ENCODE measurements around the gene SH3BP1. TPM values are rescaled to one million over a fixed set of nuclear protein-coding genes. Genes with fewer than 3 reads are reported as not detected.

SH3BP1 gene
- total and polyA plus RNA-seq, 2 of the 4 experiments (the other 2 are of a cell fraction): 8.8 to 33.3 TPM

DNA sequence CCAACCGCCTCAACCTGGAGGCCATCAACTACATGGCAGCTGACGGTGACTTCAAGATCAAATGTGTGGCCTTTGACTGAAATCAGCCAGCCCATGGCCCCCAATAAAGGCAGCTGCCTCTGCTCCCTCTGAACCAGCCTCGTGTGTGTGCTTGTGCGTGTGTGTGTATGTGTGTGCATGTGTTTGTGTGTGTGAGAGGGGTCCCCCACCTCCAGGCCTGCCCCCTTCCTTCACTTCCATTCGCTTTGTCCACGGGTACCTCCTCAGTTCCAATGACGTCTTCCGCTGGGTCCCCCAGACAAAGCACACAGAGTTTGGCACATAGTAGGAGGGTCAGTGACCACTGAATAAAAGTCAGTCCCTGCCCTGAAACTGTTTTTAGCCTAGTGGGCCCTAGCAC lies 40.2 kb downstream of the SH3BP1 start:
- Histone ChIP-seq H3K23ac (ENCODE audit: low read depth, low read length) (peak overlapping the region; percentile 10; the same call in 1 of the 2 replicates), H4K5ac (ENCODE audit: low read depth, low read length) (no peak overlapping the region), H2AFZ (replicated peaks; ENCODE audit: low read length, poor library complexity) (no peak overlapping the region), H4K8ac (ENCODE audit: low read depth in 2 of 2, low read length in 2 of 2) (peak overlapping the region in 1 of 2 experiments; percentile 44; a peak in 1 of 4 replicates), H2BK15ac (ENCODE audit: low read depth, low read length) (no peak overlapping the region), H2AK5ac (ENCODE audit: low read depth, low read length) (peak overlapping the region; percentile 16; the same call in 1 of the 2 replicates), H3K9ac (ENCODE audit: low read depth, low read length) (no peak overlapping the region), H3K4me1 (ENCODE audit: control insufficient read depth, insufficient read depth, low read length) (peaks cover 17% of the 10 kb centered on the region), H3K79me1 (ENCODE audit: low read depth in 1 of 2, low read length in 2 of 2) (peaks cover 8 to 39% of the 10 kb centered on the region in 2 experiments; a peak in 3 of 4 replicates), H3K4me3 (ENCODE audit: insufficient read depth, low read depth, low read length) (no peak overlapping the region), H3K56ac (ENCODE audit: extremely low read depth, insufficient read depth, low read length) (no peak overlapping the region), H3K4me2 (ENCODE audit: low read depth, low read length) (no peak overlapping the region), H2BK120ac (ENCODE audit: low read depth, low read length) (no peak overlapping the region), H3K9me1 (ENCODE audit: insufficient read depth, low read length) (no peaks in the 10 kb centered on the region), H2BK20ac (ENCODE audit: low read depth, low read length) (no peak overlapping the region), H3K27ac (ENCODE audit: insufficient read depth, low read length) (peak overlapping the region; percentile 8; the same call in 1 of the 2 replicates), H4K20me1 (ENCODE audit: insufficient read depth, low read length) (peaks cover 68% of the 10 kb centered on the region), H2BK5ac (ENCODE audit: low read depth, low read length, poor library complexity, severe bottlenecking) (peak overlapping the region; percentile 4), H2AK9ac (replicated peaks; ENCODE audit: low read depth, low read length, poor library complexity) (peak overlapping the region; percentile 23), H3K4ac (ENCODE audit: low read depth, low read length) (no peak overlapping the region; the same call in 1 of the 2 replicates), H3K27me3 (ENCODE audit: control insufficient read depth, insufficient read depth, low read length) (no peaks in the 10 kb centered on the region), H3K9me3 (ENCODE audit: control insufficient read depth, insufficient read depth, low read length) (no peaks in the 10 kb centered on the region), H3K14ac (replicated peaks; ENCODE audit: low read depth, low read length) (no peak overlapping the region), H4K91ac (ENCODE audit: insufficient read depth, low read depth, low read length) (no peak overlapping the region), H3K36me3 (ENCODE audit: control insufficient read depth, insufficient read depth, low read length) (peaks cover 28% of the 10 kb centered on the region), H3K18ac (ENCODE audit: low read depth, low read length) (no peak overlapping the region)
- ATAC-seq (ENCODE audit: low read depth) (no peak), DNase-seq (no peak)
- CTCF ChIA-PET: no interaction called here
- BruUV-seq (replicated peaks): no TSS peak
- 91% methylated on average over 6 of the region's 8 CpGs; no CpG with 5 or more reads in 1 of the 2 experiments for WGBS, 2 experiments (ENCODE audit: extremely low coverage in 2 of 2, insufficient read length in 1 of 2)
- TF ChIP-seq POLR2A (IDR thresholded peaks at IDR 0.05; ENCODE audit: low read depth, low read length) (no peak), FOS (IDR thresholded peaks at IDR 0.05; ENCODE audit: low read depth, low read length) (no peak), CHD1 (IDR thresholded peaks at IDR 0.05; ENCODE audit: low read depth, low read length) (no peak), CEBPB (IDR thresholded peaks at IDR 0.05; ENCODE audit: low read depth, low read length) (no peak), MAFK (IDR thresholded peaks at IDR 0.05; ENCODE audit: low read depth, low read length) (no peak), MXI1 (IDR thresholded peaks at IDR 0.05; ENCODE audit: borderline replicate concordance, low read depth, low read length) (no peak), SMC3 (IDR thresholded peaks at IDR 0.05; ENCODE audit: low read depth, low read length) (no peak), MAZ (IDR thresholded peaks at IDR 0.05; ENCODE audit: borderline replicate concordance, low read depth, low read length) (no peak), RFX5 (IDR thresholded peaks at IDR 0.05; ENCODE audit: low read depth, low read length) (no peak), NFE2L2 (IDR thresholded peaks at IDR 0.05; ENCODE audit: low read depth, low read length) (no peak), RAD21 (IDR thresholded peaks at IDR 0.05; ENCODE audit: low read length) (no peak), RCOR1 (IDR thresholded peaks at IDR 0.05; ENCODE audit: insufficient replicate concordance, low read length) (no peak), BHLHE40 (IDR thresholded peaks at IDR 0.05; ENCODE audit: low read depth, low read length) (no peak)
- TF ChIP-seq, protein P1, sequence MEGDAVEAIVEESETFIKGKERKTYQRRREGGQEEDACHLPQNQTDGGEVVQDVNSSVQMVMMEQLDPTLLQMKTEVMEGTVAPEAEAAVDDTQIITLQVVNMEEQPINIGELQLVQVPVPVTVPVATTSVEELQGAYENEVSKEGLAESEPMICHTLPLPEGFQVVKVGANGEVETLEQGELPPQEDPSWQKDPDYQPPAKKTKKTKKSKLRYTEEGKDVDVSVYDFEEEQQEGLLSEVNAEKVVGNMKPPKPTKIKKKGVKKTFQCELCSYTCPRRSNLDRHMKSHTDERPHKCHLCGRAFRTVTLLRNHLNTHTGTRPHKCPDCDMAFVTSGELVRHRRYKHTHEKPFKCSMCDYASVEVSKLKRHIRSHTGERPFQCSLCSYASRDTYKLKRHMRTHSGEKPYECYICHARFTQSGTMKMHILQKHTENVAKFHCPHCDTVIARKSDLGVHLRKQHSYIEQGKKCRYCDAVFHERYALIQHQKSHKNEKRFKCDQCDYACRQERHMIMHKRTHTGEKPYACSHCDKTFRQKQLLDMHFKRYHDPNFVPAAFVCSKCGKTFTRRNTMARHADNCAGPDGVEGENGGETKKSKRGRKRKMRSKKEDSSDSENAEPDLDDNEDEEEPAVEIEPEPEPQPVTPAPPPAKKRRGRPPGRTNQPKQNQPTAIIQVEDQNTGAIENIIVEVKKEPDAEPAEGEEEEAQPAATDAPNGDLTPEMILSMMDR (conservative IDR thresholded peaks at IDR 0.05; ENCODE audit: low read depth, low read length): no peak
- TF ChIP-seq, protein P2, sequence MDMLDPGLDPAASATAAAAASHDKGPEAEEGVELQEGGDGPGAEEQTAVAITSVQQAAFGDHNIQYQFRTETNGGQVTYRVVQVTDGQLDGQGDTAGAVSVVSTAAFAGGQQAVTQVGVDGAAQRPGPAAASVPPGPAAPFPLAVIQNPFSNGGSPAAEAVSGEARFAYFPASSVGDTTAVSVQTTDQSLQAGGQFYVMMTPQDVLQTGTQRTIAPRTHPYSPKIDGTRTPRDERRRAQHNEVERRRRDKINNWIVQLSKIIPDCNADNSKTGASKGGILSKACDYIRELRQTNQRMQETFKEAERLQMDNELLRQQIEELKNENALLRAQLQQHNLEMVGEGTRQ (IDR thresholded peaks at IDR 0.05; ENCODE audit: low read depth, low read length): no peak
- TF ChIP-seq, protein P3, sequence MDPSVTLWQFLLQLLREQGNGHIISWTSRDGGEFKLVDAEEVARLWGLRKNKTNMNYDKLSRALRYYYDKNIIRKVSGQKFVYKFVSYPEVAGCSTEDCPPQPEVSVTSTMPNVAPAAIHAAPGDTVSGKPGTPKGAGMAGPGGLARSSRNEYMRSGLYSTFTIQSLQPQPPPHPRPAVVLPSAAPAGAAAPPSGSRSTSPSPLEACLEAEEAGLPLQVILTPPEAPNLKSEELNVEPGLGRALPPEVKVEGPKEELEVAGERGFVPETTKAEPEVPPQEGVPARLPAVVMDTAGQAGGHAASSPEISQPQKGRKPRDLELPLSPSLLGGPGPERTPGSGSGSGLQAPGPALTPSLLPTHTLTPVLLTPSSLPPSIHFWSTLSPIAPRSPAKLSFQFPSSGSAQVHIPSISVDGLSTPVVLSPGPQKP (IDR thresholded peaks at IDR 0.05; ENCODE audit: borderline replicate concordance, low read depth, low read length): no peak
- intact Hi-C loops (cut with micrococcal nuclease): loop anchor here (5.0 kb wide), 2 partner anchors 113 to 132 kb away; no protein-coding TSS in a partner anchor
- dilution Hi-C loops (cut with HindIII; ENCODE audit: low sequenced_read_pairs, unreplicated experiment): no loop called here
- POLR2A ChIA-PET (ENCODE audit: unreplicated experiment): interaction anchor here (1.0 kb wide), 1 partner anchor 36 kb away, joined by 6 read pairs; no protein-coding TSS in a partner anchor
- in situ Hi-C loops (cut with MboI; ENCODE audit: low sequenced_read_pairs): loop anchor here (5.0 kb wide), 1 partner anchor 32 kb away; no protein-coding TSS in a partner anchor

Measured in IMR-90 (cell line).